SK-N-SH (cell line): ENCODE results near the gene MYOD1. TPM values are rescaled to one million over a fixed set of nuclear protein-coding genes. Genes with fewer than 3 reads are reported as not detected.

ENCODE experiments used
- CTCF ChIA-PET: fragments of 300-600, 350-600 bp; formaldehyde crosslinking; extraction: SDS; loops from one replicate; lab custom pipeline; 2021; lab: Yijun Ruan, JAX
- POLR2A ChIA-PET: fragments of 350-600 bp; sonication (Branson Sonifier 250); formaldehyde crosslinking; extraction: SDS; loops from one replicate; lab custom pipeline; 2020; ENCODE audit warnings: antibody characterized with exemption, inconsistent platforms; lab: Yijun Ruan, JAX
- DNase-seq: peaks from one replicate; pipeline ENCODE4 v3.0.0; 2012
- H2AFZ ChIP-seq: fragments of 200-600 bp; sonication (generic); 2 replicates; pipeline ENCODE4 v1.8.1; 2016; ENCODE audit warnings: antibody characterized with exemption, mild to moderate bottlenecking, low read depth
- H3F3A ChIP-seq: fragments of 200-600 bp; sonication (generic); replicated peaks from 2 replicates; pipeline ENCODE3; 2016; ENCODE audit warnings: antibody characterized with exemption, mild to moderate bottlenecking; ENCODE audit not compliant: insufficient read depth
- H3K27ac ChIP-seq, 2 experiments: fragments of 200-500 bp in 1 of 2; fragments of 200-600 bp in 1 of 2; sonication (Bioruptor generic) in 1 of 2; sonication (generic), shearing (Covaris generic) in 1 of 2; 2 replicates each; pipeline versions ENCODE4 v1.5.1 to v1.6.1; 2014 to 2016; ENCODE audit warnings: low read depth in 2 of 2, inconsistent platforms in 1 of 2, low read length in 1 of 2, mild to moderate bottlenecking in 1 of 2, mixed read lengths in 1 of 2
- H3K27me3 ChIP-seq: fragments of 200-600 bp; sonication (generic), shearing (Covaris generic); 2 replicates; pipeline ENCODE4 v1.6.1; 2016; ENCODE audit warnings: mixed run types; ENCODE audit not compliant: insufficient read depth
- H3K36me3 ChIP-seq, 2 experiments: fragments of 200-500 bp in 1 of 2; fragments of 200-600 bp in 1 of 2; sonication (Bioruptor generic) in 1 of 2; sonication (generic) in 1 of 2; replicated peaks in 1 of 2; 2 replicates each; pipeline versions ENCODE3 to v1.5.1; 2014 to 2016; ENCODE audit warnings: low read length in 1 of 2, mild to moderate bottlenecking in 1 of 2; ENCODE audit not compliant: insufficient read depth in 2 of 2, control insufficient read depth in 1 of 2
- H3K4me1 ChIP-seq, 2 experiments: fragments of 200-500 bp in 1 of 2; fragments of 200-600 bp in 1 of 2; sonication (Bioruptor generic) in 1 of 2; sonication (generic), shearing (Covaris generic) in 1 of 2; 2 replicates each; pipeline versions ENCODE4 v1.5.1 to v1.6.1; 2014 to 2016; ENCODE audit warnings: low read depth in 1 of 2, low read length in 1 of 2, mixed run types in 1 of 2; ENCODE audit not compliant: insufficient read depth in 2 of 2, control insufficient read depth in 1 of 2
- H3K4me2 ChIP-seq: fragments of 200-600 bp; sonication (generic), shearing (Covaris generic); 2 replicates; pipeline ENCODE4 v1.6.1; 2017; ENCODE audit warnings: mixed run types
- H3K4me3 ChIP-seq, 2 experiments: fragments of 200-500 bp in 1 of 2; fragments of 200-600 bp in 1 of 2; sonication (Bioruptor generic) in 1 of 2; sonication (generic), shearing (Covaris generic) in 1 of 2; 2 replicates each; pipeline versions ENCODE4 v1.5.1 to v1.8.1; 2014 to 2016; ENCODE audit warnings: low read depth in 2 of 2, inconsistent platforms in 1 of 2, low read length in 1 of 2, mild to moderate bottlenecking in 1 of 2, mixed read lengths in 1 of 2, moderate library complexity in 1 of 2
- H3K79me2 ChIP-seq: fragments of 200-600 bp; sonication (generic); 2 replicates; pipeline ENCODE4 v1.8.1; 2017; ENCODE audit warnings: mild to moderate bottlenecking; ENCODE audit not compliant: insufficient read depth
- H3K9ac ChIP-seq: fragments of 200-600 bp; sonication (generic); 2 replicates; pipeline ENCODE4 v1.6.1; 2017; ENCODE audit warnings: mixed run types
- H3K9me2 ChIP-seq: fragments of 200-600 bp; sonication (generic); 2 replicates; pipeline ENCODE4 v1.6.1; 2017; ENCODE audit warnings: mixed run types
- H3K9me3 ChIP-seq: fragments of 200-600 bp; sonication (generic); 2 replicates; pipeline ENCODE4 v1.6.1; 2017; ENCODE audit warnings: mixed run types, mild to moderate bottlenecking, moderate library complexity
- H4K20me1 ChIP-seq: fragments of 200-600 bp; sonication (generic); 2 replicates; pipeline ENCODE4 v1.6.1; 2017; ENCODE audit warnings: mild to moderate bottlenecking, mixed run types; ENCODE audit not compliant: insufficient read depth
- ELF1 ChIP-seq: IDR thresholded peaks from 2 replicates; pipeline ENCODE4 v1.4.0; 2012
- FOXJ3 ChIP-seq: sonication (generic); formaldehyde crosslinking; IDR thresholded peaks from 2 replicates; pipeline ENCODE4 v1.5.1; 2020; ENCODE audit warnings: mild to moderate bottlenecking, missing genetic modification reagents
- FOXM1 ChIP-seq: IDR thresholded peaks from 2 replicates; pipeline ENCODE4 v1.4.0; 2012; ENCODE audit warnings: low read depth, mild to moderate bottlenecking
- JUND ChIP-seq: IDR thresholded peaks from 2 replicates; pipeline ENCODE4 v1.4.0; 2012
- MAX ChIP-seq: IDR thresholded peaks from 2 replicates; pipeline ENCODE4 v1.4.0; 2012; ENCODE audit warnings: low read depth
- NRF1 ChIP-seq: IDR thresholded peaks from 2 replicates; pipeline ENCODE4 v1.6.1; 2012; ENCODE audit warnings: low read depth, mild to moderate bottlenecking, low read length
- POLR2AphosphoS5 ChIP-seq: IDR thresholded peaks from 2 replicates; pipeline ENCODE4 v1.6.1; 2012; ENCODE audit warnings: low read depth, low read length
- RAD21 ChIP-seq: IDR thresholded peaks from 2 replicates; pipeline ENCODE4 v1.6.1; 2012; ENCODE audit warnings: mild to moderate bottlenecking, low read length
- RCOR1 ChIP-seq: fragments of 150-350 bp; IDR thresholded peaks from 2 replicates; pipeline ENCODE4 v1.6.1; 2017; ENCODE audit warnings: antibody characterized with exemption, low read length
- SIN3A ChIP-seq: IDR thresholded peaks from 2 replicates; pipeline ENCODE4 v1.6.1; 2012; ENCODE audit warnings: low read depth, mild to moderate bottlenecking, low read length, moderate library complexity, borderline replicate concordance
- TAF1 ChIP-seq: IDR thresholded peaks from 2 replicates; pipeline ENCODE4 v1.6.1; 2012; ENCODE audit warnings: low read depth, mild to moderate bottlenecking, low read length, moderate library complexity, borderline replicate concordance
- TCF12 ChIP-seq: IDR thresholded peaks from 2 replicates; pipeline ENCODE4 v1.4.0; 2012
- USF1 ChIP-seq: IDR thresholded peaks from 2 replicates; pipeline ENCODE4 v1.4.0; 2012; ENCODE audit warnings: low read depth, borderline replicate concordance
- USF2 ChIP-seq: fragments of 150-350 bp; IDR thresholded peaks from 2 replicates; pipeline ENCODE4 v1.6.1; 2017; ENCODE audit warnings: antibody characterized with exemption, low read length, low read depth, borderline replicate concordance
- WGBS: methylation state at CpG from one replicate; pipeline ENCODE4 v1.1.6; 2017; ENCODE audit warnings: low lambda C conversion rate; 5-methylcytosine and 5-hydroxymethylcytosine counted together
- polyA plus RNA-seq, 3 experiments: library from polyadenylated mRNA; depleted of rRNA; stranded (reverse); fragments of >200 nt; gene quantifications; 2 replicates each; pipeline ENCODE4 v1.2.3, GENCODE V29; 2012
- TF ChIP-seq, protein P1 (sequence below): IDR thresholded peaks from 2 replicates; pipeline ENCODE4 v1.6.1; 2012; ENCODE audit warnings: mild to moderate bottlenecking, low read depth, low read length, moderate library complexity
- TF ChIP-seq, protein P2 (sequence below): IDR thresholded peaks from 2 replicates; pipeline ENCODE4 v1.4.0; 2012; ENCODE audit warnings: low read depth, borderline replicate concordance

Gene MYOD1
- polyA plus RNA-seq, 1 of the 3 experiments (the other 2 are of a cell fraction), result not detected

GRCh38 chr11:17753641-17754040 is 34.3 kb downstream of the MYOD1 start:
- TF ChIP-seq TAF1, result no peak
- no peak for TF ChIP-seq FOXJ3
- no peak for TF ChIP-seq SIN3A
- TF ChIP-seq ELF1, result no peak
- no peak for TF ChIP-seq JUND
- no peak for TF ChIP-seq TCF12
- TF ChIP-seq USF2, result no peak
- TF ChIP-seq, protein P1, sequence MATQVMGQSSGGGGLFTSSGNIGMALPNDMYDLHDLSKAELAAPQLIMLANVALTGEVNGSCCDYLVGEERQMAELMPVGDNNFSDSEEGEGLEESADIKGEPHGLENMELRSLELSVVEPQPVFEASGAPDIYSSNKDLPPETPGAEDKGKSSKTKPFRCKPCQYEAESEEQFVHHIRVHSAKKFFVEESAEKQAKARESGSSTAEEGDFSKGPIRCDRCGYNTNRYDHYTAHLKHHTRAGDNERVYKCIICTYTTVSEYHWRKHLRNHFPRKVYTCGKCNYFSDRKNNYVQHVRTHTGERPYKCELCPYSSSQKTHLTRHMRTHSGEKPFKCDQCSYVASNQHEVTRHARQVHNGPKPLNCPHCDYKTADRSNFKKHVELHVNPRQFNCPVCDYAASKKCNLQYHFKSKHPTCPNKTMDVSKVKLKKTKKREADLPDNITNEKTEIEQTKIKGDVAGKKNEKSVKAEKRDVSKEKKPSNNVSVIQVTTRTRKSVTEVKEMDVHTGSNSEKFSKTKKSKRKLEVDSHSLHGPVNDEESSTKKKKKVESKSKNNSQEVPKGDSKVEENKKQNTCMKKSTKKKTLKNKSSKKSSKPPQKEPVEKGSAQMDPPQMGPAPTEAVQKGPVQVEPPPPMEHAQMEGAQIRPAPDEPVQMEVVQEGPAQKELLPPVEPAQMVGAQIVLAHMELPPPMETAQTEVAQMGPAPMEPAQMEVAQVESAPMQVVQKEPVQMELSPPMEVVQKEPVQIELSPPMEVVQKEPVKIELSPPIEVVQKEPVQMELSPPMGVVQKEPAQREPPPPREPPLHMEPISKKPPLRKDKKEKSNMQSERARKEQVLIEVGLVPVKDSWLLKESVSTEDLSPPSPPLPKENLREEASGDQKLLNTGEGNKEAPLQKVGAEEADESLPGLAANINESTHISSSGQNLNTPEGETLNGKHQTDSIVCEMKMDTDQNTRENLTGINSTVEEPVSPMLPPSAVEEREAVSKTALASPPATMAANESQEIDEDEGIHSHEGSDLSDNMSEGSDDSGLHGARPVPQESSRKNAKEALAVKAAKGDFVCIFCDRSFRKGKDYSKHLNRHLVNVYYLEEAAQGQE, result no peak
- no peak for TF ChIP-seq RAD21
- TF ChIP-seq, all 33 proteins: peak for 0
- 56% methylated on average over 9 of the region's 10 CpGs for WGBS

GRCh38 chr11:17755891-17756290 is 36.5 kb downstream of the MYOD1 start:
- no peak for DNase-seq
- H3K4me1 ChIP-seq, result no peaks in the 10 kb centered on the region; a peak in 1 of 4 replicates
- H3K4me2 ChIP-seq, result no peak overlapping the region
- WGBS, result 54% methylated on average over 3 of the region's 3 CpGs
- no peaks in the 10 kb centered on the region for H3K36me3 ChIP-seq
- CTCF ChIA-PET, result interaction anchor here (1.2 to 1.3 kb wide), 2 partner anchors 19 to 150 kb away, joined by 3 to 4 read pairs; no protein-coding TSS in a partner anchor
- H3K27me3 ChIP-seq, result 0 out of 2 replicates have a peak, but pooled peaks cover 7% of the 10 kb centered on the region
- H3K27ac ChIP-seq, result no peak overlapping the region
- H4K20me1 ChIP-seq, result no peaks in the 10 kb centered on the region
- H3K9ac ChIP-seq, result no peak overlapping the region
- H3K4me3 ChIP-seq, result no peak overlapping the region
- H3K79me2 ChIP-seq, result no peaks in the 10 kb centered on the region
- H3F3A ChIP-seq, result no peaks in the 10 kb centered on the region
- POLR2A ChIA-PET, result no interaction called here
- no peaks in the 10 kb centered on the region for H3K9me3 ChIP-seq
- H3K9me2 ChIP-seq, result no peaks in the 10 kb centered on the region
- H2AFZ ChIP-seq, result no peak overlapping the region
- TF ChIP-seq USF1, result no peak
- TF ChIP-seq, protein P2, sequence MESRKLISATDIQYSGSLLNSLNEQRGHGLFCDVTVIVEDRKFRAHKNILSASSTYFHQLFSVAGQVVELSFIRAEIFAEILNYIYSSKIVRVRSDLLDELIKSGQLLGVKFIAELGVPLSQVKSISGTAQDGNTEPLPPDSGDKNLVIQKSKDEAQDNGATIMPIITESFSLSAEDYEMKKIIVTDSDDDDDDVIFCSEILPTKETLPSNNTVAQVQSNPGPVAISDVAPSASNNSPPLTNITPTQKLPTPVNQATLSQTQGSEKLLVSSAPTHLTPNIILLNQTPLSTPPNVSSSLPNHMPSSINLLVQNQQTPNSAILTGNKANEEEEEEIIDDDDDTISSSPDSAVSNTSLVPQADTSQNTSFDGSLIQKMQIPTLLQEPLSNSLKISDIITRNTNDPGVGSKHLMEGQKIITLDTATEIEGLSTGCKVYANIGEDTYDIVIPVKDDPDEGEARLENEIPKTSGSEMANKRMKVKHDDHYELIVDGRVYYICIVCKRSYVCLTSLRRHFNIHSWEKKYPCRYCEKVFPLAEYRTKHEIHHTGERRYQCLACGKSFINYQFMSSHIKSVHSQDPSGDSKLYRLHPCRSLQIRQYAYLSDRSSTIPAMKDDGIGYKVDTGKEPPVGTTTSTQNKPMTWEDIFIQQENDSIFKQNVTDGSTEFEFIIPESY, result no peak
- TF ChIP-seq, protein P1, result no peak
- TF ChIP-seq MAX, result no peak
- TF ChIP-seq NRF1, result no peak
- no peak for TF ChIP-seq POLR2AphosphoS5
- TF ChIP-seq RCOR1, result no peak
- no peak for TF ChIP-seq FOXM1
- TF ChIP-seq FOXJ3, result no peak

More at GRCh38 chr11:17753641-17754040, 34.3 kb downstream of the MYOD1 start:
- H3F3A ChIP-seq, result no peaks in the 10 kb centered on the region
- ChIA-PET POLR2A (no interaction called here), CTCF (interaction anchor here (1.0 kb wide), 1 partner anchor 217 kb away, joined by 3 read pairs; no protein-coding TSS in a partner anchor)
- no peaks in the 10 kb centered on the region for H4K20me1 ChIP-seq
- H3K4me3 ChIP-seq, result no peak overlapping the region
- no peaks in the 10 kb centered on the region for H3K79me2 ChIP-seq
- no peaks in the 10 kb centered on the region; a peak in 1 of 4 replicates for H3K4me1 ChIP-seq
- H3K4me2 ChIP-seq, result no peak overlapping the region
- no peaks in the 10 kb centered on the region for H3K9me3 ChIP-seq
- H3K9ac ChIP-seq, result no peak overlapping the region
- H3K9me2 ChIP-seq, result no peaks in the 10 kb centered on the region
- H3K27ac ChIP-seq, result no peak overlapping the region
- H2AFZ ChIP-seq, result no peak overlapping the region
- no peak for DNase-seq
- no peaks in the 10 kb centered on the region for H3K36me3 ChIP-seq
- H3K27me3 ChIP-seq, result 0 out of 2 replicates have a peak, but pooled peaks cover 7% of the 10 kb centered on the region
